ENCODE data around the gene FAM107A.
A peak's percentile ranks its signal among the peaks of the same experiment; 100 is the strongest.

Gene FAM107A

GRCh38 chr3:58591517-58592510 is 14.6 kb upstream of the FAM107A start:
- DNase-seq = no peak

GRCh38 chr3:58588030-58588614 is 10.9 kb upstream of the FAM107A start:
- no peak for DNase-seq

GRCh38 chr3:58586776-58587192 is 9.6 kb upstream of the FAM107A start:
- no peak for DNase-seq

- DNase-seq = no peak
Observed at GRCh38 chr3:58585994-58586393, 8.8 kb upstream of the FAM107A start.

- DNase-seq = peak; percentile 25
Observed at GRCh38 chr3:58585005-58585786, 8.0 kb upstream of the FAM107A start.

GRCh38 chr3:58584690-58585004 is 7.5 kb upstream of the FAM107A start:
- no peak for DNase-seq

- no peak for DNase-seq
Observed at GRCh38 chr3:58581328-58582091, 4.3 kb upstream of the FAM107A start.

- DNase-seq = no peak
Observed at GRCh38 chr3:58580826-58581327, 3.7 kb upstream of the FAM107A start.

GRCh38 chr3:58578873-58579272 is 1.7 kb upstream of the FAM107A start:
- no peak for DNase-seq

- no peak for DNase-seq
Observed at GRCh38 chr3:58576716-58577115, 475 bp downstream of the FAM107A start.

GRCh38 chr3:58575971-58576652 is 1.1 kb downstream of the FAM107A start:
- DNase-seq = no peak

- DNase-seq = no peak
Observed at GRCh38 chr3:58574682-58575081, 2.5 kb downstream of the FAM107A start.

- no peak for DNase-seq
Observed at GRCh38 chr3:58574106-58574505, 3.1 kb downstream of the FAM107A start.

GRCh38 chr3:58573640-58574039 is 3.6 kb downstream of the FAM107A start:
- no peak for DNase-seq

GRCh38 chr3:58572634-58573230 is 4.5 kb downstream of the FAM107A start:
- no peak for DNase-seq

GRCh38 chr3:58572013-58572633 is 5.1 kb downstream of the FAM107A start:
- DNase-seq = no peak

- no peak for DNase-seq
Observed at GRCh38 chr3:58570851-58571250, 6.3 kb downstream of the FAM107A start.

GRCh38 chr3:58569287-58570001 is 7.7 kb downstream of the FAM107A start:
- DNase-seq = no peak

GRCh38 chr3:58568572-58569286 is 8.5 kb downstream of the FAM107A start:
- DNase-seq = peak; percentile 64

- no peak for DNase-seq
Observed at GRCh38 chr3:58567251-58567515, 10.0 kb downstream of the FAM107A start.
